ENCODE measurements around the gene TPBGL. TPM values are rescaled to one million over a fixed set of nuclear protein-coding genes. Genes with fewer than 3 reads are reported as not detected.

Gene TPBGL
- total and polyA plus RNA-seq, 2 donors (not counting 1 experiment from before 2014, with no cell fraction given) = not detected

DNA sequence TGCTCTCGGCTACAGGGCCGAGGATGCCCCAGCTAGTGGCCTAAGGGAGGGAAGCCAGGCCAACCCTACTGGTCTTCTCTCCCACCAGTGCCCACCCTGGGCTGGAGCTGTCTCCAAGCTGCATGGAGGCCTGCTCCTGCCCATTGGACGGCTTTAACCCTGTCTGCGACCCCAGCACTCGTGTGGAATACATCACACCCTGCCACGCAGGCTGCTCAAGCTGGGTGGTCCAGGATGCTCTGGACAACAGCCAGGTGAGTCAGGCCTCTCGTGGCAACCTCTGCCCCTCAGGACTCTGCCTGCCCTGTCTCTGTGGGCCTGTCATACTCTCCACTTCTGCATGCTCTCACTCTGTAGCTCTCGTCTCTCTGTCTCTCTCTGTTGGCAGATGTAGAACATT lies 44.1 kb upstream of the TPBGL start:
- no peak overlapping the region for H3K9ac ChIP-seq (ENCODE audit: insufficient read depth, low read length)
- H4K20me1 ChIP-seq (ENCODE audit: control insufficient read depth, extremely low read depth, insufficient read depth, low read length) = no peaks in the 10 kb centered on the region
- no peaks in the 10 kb centered on the region for H3K79me2 ChIP-seq (ENCODE audit: control insufficient read depth, insufficient read depth, low read length)
- H3K4me2 ChIP-seq (ENCODE audit: extremely low read depth, insufficient read depth, low read length) = no peak overlapping the region
- H3K27ac ChIP-seq (ENCODE audit: insufficient read depth, low read length) = no peak overlapping the region
- no peak overlapping the region for H2AFZ ChIP-seq (ENCODE audit: low read length)
- H3K36me3 ChIP-seq (ENCODE audit: control insufficient read depth, insufficient read depth, low read length) = no peaks in the 10 kb centered on the region
- no peaks in the 10 kb centered on the region for H3K4me1 ChIP-seq (ENCODE audit: control insufficient read depth, extremely low read depth, insufficient read depth, low read length)
- H3K27me3 ChIP-seq (ENCODE audit: control insufficient read depth, insufficient read depth, low read length) = peaks cover 17% of the 10 kb centered on the region
- H3K4me3 ChIP-seq (replicated peaks in 1 of 4; ENCODE audit: control extremely low read depth in 1 of 4, insufficient read depth in 1 of 4, low read depth in 3 of 4, low read length in 4 of 4) = no peak overlapping the region
- TF ChIP-seq, protein P1, sequence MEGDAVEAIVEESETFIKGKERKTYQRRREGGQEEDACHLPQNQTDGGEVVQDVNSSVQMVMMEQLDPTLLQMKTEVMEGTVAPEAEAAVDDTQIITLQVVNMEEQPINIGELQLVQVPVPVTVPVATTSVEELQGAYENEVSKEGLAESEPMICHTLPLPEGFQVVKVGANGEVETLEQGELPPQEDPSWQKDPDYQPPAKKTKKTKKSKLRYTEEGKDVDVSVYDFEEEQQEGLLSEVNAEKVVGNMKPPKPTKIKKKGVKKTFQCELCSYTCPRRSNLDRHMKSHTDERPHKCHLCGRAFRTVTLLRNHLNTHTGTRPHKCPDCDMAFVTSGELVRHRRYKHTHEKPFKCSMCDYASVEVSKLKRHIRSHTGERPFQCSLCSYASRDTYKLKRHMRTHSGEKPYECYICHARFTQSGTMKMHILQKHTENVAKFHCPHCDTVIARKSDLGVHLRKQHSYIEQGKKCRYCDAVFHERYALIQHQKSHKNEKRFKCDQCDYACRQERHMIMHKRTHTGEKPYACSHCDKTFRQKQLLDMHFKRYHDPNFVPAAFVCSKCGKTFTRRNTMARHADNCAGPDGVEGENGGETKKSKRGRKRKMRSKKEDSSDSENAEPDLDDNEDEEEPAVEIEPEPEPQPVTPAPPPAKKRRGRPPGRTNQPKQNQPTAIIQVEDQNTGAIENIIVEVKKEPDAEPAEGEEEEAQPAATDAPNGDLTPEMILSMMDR (conservative IDR thresholded peaks at IDR 0.05 in 1 of 2, IDR thresholded peaks at IDR 0.05 in 1 of 2; ENCODE audit: low read depth in 1 of 2, low read length in 2 of 2) = no peak
- TF ChIP-seq EZH2 (IDR thresholded peaks at IDR 0.05; ENCODE audit: low read length, missing control alignments) = no peak
- no peak for DNase-seq (ENCODE audit: low read depth in 2 of 2)
- no peaks in the 10 kb centered on the region for H3K9me3 ChIP-seq (ENCODE audit: control insufficient read depth, insufficient read depth, low read depth, low read length)

DNA sequence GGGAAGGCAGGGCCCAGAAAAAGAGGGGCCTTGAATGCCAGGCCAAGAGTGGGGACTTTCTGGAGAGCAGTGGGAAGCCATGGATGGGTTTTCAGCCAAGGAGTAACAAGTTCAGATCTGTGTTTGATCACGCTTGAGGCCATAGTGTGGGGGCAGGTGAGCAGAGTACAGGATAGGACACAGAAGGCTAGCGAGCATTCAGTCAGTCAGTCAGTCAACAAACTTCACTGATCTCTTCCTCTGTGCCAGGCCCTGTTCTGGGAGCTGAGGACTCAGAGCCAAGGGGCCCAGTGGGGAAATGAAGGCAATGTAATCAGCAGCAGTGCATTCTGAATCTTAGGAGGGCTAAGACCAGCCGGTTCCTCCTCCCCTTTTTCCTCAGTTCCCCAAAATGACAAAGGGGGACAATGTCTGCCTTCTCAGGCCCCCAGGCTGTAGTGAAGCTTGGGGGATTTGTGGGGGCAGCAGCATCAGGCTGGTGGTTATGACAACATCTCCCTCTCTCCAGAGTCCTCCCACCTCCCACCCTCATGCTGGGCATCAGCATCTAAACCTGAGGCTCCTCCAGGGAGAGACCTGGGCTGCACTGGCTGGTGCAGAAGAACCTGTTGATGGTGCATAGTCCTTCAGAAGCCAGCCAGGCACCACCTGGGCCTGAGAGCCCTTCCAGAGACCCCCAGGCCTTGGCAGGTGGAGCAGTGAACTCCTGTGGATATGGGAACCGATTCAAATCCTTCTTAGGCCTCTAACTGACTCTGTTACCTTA lies 42.9 kb upstream of the TPBGL start:
- peaks cover 17% of the 10 kb centered on the region for H3K27me3 ChIP-seq (ENCODE audit: control insufficient read depth, insufficient read depth, low read length)
- no peak overlapping the region for H3K4me2 ChIP-seq (ENCODE audit: extremely low read depth, insufficient read depth, low read length)
- H4K20me1 ChIP-seq (ENCODE audit: control insufficient read depth, extremely low read depth, insufficient read depth, low read length) = no peaks in the 10 kb centered on the region
- no peaks in the 10 kb centered on the region for H3K4me1 ChIP-seq (ENCODE audit: control insufficient read depth, extremely low read depth, insufficient read depth, low read length)
- H3K9ac ChIP-seq (ENCODE audit: insufficient read depth, low read length) = no peak overlapping the region
- DNase-seq (ENCODE audit: low read depth in 2 of 2) = no peak
- no peak overlapping the region for H3K4me3 ChIP-seq (replicated peaks in 1 of 4; ENCODE audit: control extremely low read depth in 1 of 4, insufficient read depth in 1 of 4, low read depth in 3 of 4, low read length in 4 of 4)
- no peaks in the 10 kb centered on the region for H3K9me3 ChIP-seq (ENCODE audit: control insufficient read depth, insufficient read depth, low read depth, low read length)
- no peak for TF ChIP-seq EZH2 (IDR thresholded peaks at IDR 0.05; ENCODE audit: low read length, missing control alignments)
- TF ChIP-seq, protein P1 (conservative IDR thresholded peaks at IDR 0.05 in 1 of 2, IDR thresholded peaks at IDR 0.05 in 1 of 2; ENCODE audit: low read depth in 1 of 2, low read length in 2 of 2) = no peak
- H3K79me2 ChIP-seq (ENCODE audit: control insufficient read depth, insufficient read depth, low read length) = no peaks in the 10 kb centered on the region
- no peak overlapping the region for H3K27ac ChIP-seq (ENCODE audit: insufficient read depth, low read length)
- no peaks in the 10 kb centered on the region for H3K36me3 ChIP-seq (ENCODE audit: control insufficient read depth, insufficient read depth, low read length)
- no peak overlapping the region for H2AFZ ChIP-seq (ENCODE audit: low read length)

DNA sequence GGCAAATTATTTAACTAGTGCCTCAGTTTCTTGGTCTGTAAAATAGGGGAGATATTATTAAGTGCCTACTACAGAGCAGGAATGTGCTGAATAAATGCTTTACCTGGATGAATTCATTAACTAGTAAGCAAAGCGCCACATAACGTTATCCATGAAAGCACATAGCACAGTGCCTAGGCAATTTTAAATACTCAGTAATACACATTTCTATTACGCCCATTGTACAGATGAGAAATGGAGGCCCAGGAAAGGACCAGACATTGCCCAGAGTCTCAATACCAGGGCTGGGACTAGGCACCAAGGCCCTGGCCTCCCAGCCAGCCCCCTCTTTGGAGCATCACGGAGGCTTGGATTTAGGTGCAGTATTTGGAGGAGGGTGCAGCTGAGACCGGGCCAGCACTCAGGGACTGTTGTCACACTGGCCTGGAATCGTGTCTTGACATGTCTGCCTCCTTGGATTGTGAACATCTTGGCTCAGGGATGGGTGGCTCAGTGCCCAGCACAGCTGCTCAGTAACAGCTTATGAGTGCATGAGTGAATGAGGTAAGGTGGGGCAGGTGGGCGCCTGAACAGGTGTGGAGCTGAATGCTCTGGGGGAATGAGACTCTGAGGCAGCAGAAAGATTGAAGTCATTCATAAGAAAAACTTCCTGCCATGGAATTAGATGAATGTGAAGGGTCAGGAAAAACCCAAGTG lies 42.1 kb upstream of the TPBGL start:
- peaks cover 17% of the 10 kb centered on the region for H3K27me3 ChIP-seq (ENCODE audit: control insufficient read depth, insufficient read depth, low read length)
- DNase-seq (ENCODE audit: low read depth in 2 of 2) = no peak
- H3K9ac ChIP-seq (ENCODE audit: insufficient read depth, low read length) = no peak overlapping the region
- no peak overlapping the region for H3K4me2 ChIP-seq (ENCODE audit: extremely low read depth, insufficient read depth, low read length)
- no peaks in the 10 kb centered on the region for H4K20me1 ChIP-seq (ENCODE audit: control insufficient read depth, extremely low read depth, insufficient read depth, low read length)
- TF ChIP-seq, protein P1 (conservative IDR thresholded peaks at IDR 0.05 in 1 of 2, IDR thresholded peaks at IDR 0.05 in 1 of 2; ENCODE audit: low read depth in 1 of 2, low read length in 2 of 2) = no peak
- no peak for TF ChIP-seq EZH2 (IDR thresholded peaks at IDR 0.05; ENCODE audit: low read length, missing control alignments)
- no peaks in the 10 kb centered on the region for H3K79me2 ChIP-seq (ENCODE audit: control insufficient read depth, insufficient read depth, low read length)
- H3K4me3 ChIP-seq (replicated peaks in 1 of 4; ENCODE audit: control extremely low read depth in 1 of 4, insufficient read depth in 1 of 4, low read depth in 3 of 4, low read length in 4 of 4) = no peak overlapping the region
- H3K36me3 ChIP-seq (ENCODE audit: control insufficient read depth, insufficient read depth, low read length) = no peaks in the 10 kb centered on the region
- no peaks in the 10 kb centered on the region for H3K4me1 ChIP-seq (ENCODE audit: control insufficient read depth, extremely low read depth, insufficient read depth, low read length)
- no peaks in the 10 kb centered on the region for H3K9me3 ChIP-seq (ENCODE audit: control insufficient read depth, insufficient read depth, low read depth, low read length)
- H3K27ac ChIP-seq (ENCODE audit: insufficient read depth, low read length) = no peak overlapping the region
- H2AFZ ChIP-seq (ENCODE audit: low read length) = no peak overlapping the region
